ENCODE measurements around the gene KRT1.

DNA sequence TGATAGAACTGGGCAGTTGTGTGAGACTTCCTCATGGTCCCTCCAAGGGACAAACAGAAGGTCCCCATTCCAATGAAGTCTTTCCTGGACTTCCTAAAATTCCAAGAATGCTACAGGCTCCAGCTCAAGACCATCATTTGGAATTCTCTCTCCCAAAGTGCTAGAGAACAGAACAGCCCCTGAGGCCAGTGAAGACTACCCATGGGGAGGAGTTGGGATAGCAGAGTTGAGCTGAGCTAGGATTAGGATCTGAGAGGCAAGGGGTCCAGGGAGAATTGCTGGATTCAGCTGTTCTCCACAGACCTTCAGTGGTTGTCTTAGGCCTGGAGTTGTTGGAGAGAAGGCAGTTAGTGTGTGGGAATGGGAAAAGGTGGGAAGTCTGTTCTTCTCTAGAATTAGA lies 10.8 kb downstream of the KRT1 start:
- TF ChIP-seq, protein P1, sequence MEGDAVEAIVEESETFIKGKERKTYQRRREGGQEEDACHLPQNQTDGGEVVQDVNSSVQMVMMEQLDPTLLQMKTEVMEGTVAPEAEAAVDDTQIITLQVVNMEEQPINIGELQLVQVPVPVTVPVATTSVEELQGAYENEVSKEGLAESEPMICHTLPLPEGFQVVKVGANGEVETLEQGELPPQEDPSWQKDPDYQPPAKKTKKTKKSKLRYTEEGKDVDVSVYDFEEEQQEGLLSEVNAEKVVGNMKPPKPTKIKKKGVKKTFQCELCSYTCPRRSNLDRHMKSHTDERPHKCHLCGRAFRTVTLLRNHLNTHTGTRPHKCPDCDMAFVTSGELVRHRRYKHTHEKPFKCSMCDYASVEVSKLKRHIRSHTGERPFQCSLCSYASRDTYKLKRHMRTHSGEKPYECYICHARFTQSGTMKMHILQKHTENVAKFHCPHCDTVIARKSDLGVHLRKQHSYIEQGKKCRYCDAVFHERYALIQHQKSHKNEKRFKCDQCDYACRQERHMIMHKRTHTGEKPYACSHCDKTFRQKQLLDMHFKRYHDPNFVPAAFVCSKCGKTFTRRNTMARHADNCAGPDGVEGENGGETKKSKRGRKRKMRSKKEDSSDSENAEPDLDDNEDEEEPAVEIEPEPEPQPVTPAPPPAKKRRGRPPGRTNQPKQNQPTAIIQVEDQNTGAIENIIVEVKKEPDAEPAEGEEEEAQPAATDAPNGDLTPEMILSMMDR (IDR thresholded peaks at IDR 0.05) = no peak
- no peak for TF ChIP-seq ZFX (IDR thresholded peaks at IDR 0.05; ENCODE audit: borderline replicate concordance)
